GM20431 (cell line): ENCODE measurements around the gene ST3GAL2.

ENCODE experiments used
- in situ Hi-C: fragments of 300-500 bp; cut with MseI, MboI; formaldehyde crosslinking; loops from one replicate; pipeline ENCODE4 v1.15.0; 2020; ENCODE audit warnings: low sequenced_read_pairs; ENCODE audit not compliant: unreplicated experiment

Gene ST3GAL2

GRCh38 chr16:70438969-70439862 is at the start of gene ST3GAL2:
Gene ST3GAL2, minus strand, starts transcription at chr16:70439100. Its CDS starts 40,570 bp downstream, at chr16:70398530.
- in situ Hi-C loops = no loop called here

- in situ Hi-C loops = no loop called here
Measured at GRCh38 chr16:70484867-70485266, 46.0 kb upstream of the ST3GAL2 start.

- in situ Hi-C loops = no loop called here
Measured at GRCh38 chr16:70483426-70483825, 44.5 kb upstream of the ST3GAL2 start.

- in situ Hi-C loops = no loop called here
Measured at GRCh38 chr16:70482624-70483023, 43.7 kb upstream of the ST3GAL2 start.

- in situ Hi-C loops = no loop called here
Measured at GRCh38 chr16:70481929-70482536, 43.1 kb upstream of the ST3GAL2 start.

- in situ Hi-C loops = no loop called here
Measured at GRCh38 chr16:70480127-70481105, 41.5 kb upstream of the ST3GAL2 start.

- in situ Hi-C loops = no loop called here
Measured at GRCh38 chr16:70478912-70479341, 40.0 kb upstream of the ST3GAL2 start.

GRCh38 chr16:70478169-70478568 is 39.3 kb upstream of the ST3GAL2 start:
- in situ Hi-C loops = no loop called here

- in situ Hi-C loops = no loop called here
Measured at GRCh38 chr16:70476272-70477020, 37.5 kb upstream of the ST3GAL2 start.

GRCh38 chr16:70475054-70475871 is 36.4 kb upstream of the ST3GAL2 start:
- in situ Hi-C loops = no loop called here

- in situ Hi-C loops = no loop called here
Measured at GRCh38 chr16:70474320-70475053, 35.6 kb upstream of the ST3GAL2 start.

- in situ Hi-C loops = no loop called here
Measured at GRCh38 chr16:70473446-70474319, 34.8 kb upstream of the ST3GAL2 start.

GRCh38 chr16:70472786-70473433 is 34.0 kb upstream of the ST3GAL2 start:
- in situ Hi-C loops = no loop called here

GRCh38 chr16:70470927-70471341 is 32.0 kb upstream of the ST3GAL2 start:
- in situ Hi-C loops = no loop called here

- in situ Hi-C loops = no loop called here
Measured at GRCh38 chr16:70470141-70470926, 31.4 kb upstream of the ST3GAL2 start.
